Testis (tissue), 2 donors: ENCODE results near the gene SMAD4.

ENCODE experiments used
- CTCF ChIP-seq, 3 experiments: fragments of 450-650 bp in 2 of 3; fragments of 200-600 bp in 1 of 3; sonication (generic) in 1 of 3; IDR thresholded peaks; one replicate each; pipeline ENCODE4 v1.5.1; 2016 to 2019; ENCODE audit warnings: antibody characterized with exemption in 3 of 3, mild to moderate bottlenecking in 2 of 3, moderate library complexity in 1 of 3
- POLR2A ChIP-seq: fragments of 450-650 bp; IDR thresholded peaks from one replicate; pipeline ENCODE4 v1.6.1; 2017; ENCODE audit warnings: antibody characterized with exemption, mild to moderate bottlenecking, moderate library complexity

- TF ChIP-seq CTCF (IDR thresholded peaks at IDR 0.05) (no peak), POLR2A (no peak)
Observed at GRCh38 chr18:51098082-51098481, 68.1 kb downstream of the SMAD4 start.
